Cardiac fibroblast (primary cell): ENCODE measurements around the gene CFAP299.

Experiments
- DNase-seq, 2 donors: peaks; one replicate each; pipeline versions ENCODE4 v3.0.0 to v3.0.0-alpha.2; 2010; ENCODE audit warnings: low read depth in 2 of 2
- H3K4me3 ChIP-seq, 2 donors: replicated peaks in 1 of 2; 1 replicate in 1 of 2; 2 replicates in 1 of 2; pipeline ENCODE4 v1.5.1; 2011; ENCODE audit warnings: low read depth in 2 of 2, low read length in 2 of 2, mild to moderate bottlenecking in 2 of 2, moderate library complexity in 1 of 2
- TF ChIP-seq, protein P1 (sequence below): IDR thresholded peaks from one replicate; pipeline ENCODE4 v1.5.1; 2011; ENCODE audit warnings: low read depth, mild to moderate bottlenecking, low read length, inconsistent platforms

The CFAP299 gene

DNA sequence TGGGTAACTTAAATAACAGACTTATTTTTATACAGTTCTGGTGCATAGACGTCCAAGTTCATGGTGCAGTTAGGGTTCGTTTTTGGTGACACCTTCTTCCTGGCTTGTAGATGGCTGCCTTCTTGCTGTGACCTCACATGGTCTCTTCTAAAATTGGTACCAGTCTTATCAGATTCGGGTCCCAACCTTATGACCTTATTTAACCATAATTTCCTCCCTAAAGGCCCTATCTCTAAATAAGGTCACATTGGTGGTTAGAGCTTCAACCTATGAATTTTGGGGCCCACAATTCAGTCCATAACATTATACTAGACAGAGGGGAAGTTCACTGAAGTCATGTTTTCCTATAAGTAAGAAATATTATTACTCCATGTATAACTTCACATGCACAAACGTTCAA is 128.0 kb downstream of the CFAP299 start:
- TF ChIP-seq, protein P1, sequence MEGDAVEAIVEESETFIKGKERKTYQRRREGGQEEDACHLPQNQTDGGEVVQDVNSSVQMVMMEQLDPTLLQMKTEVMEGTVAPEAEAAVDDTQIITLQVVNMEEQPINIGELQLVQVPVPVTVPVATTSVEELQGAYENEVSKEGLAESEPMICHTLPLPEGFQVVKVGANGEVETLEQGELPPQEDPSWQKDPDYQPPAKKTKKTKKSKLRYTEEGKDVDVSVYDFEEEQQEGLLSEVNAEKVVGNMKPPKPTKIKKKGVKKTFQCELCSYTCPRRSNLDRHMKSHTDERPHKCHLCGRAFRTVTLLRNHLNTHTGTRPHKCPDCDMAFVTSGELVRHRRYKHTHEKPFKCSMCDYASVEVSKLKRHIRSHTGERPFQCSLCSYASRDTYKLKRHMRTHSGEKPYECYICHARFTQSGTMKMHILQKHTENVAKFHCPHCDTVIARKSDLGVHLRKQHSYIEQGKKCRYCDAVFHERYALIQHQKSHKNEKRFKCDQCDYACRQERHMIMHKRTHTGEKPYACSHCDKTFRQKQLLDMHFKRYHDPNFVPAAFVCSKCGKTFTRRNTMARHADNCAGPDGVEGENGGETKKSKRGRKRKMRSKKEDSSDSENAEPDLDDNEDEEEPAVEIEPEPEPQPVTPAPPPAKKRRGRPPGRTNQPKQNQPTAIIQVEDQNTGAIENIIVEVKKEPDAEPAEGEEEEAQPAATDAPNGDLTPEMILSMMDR: no peak
- H3K4me3 ChIP-seq: no peak overlapping the region
- no peak for DNase-seq

DNA sequence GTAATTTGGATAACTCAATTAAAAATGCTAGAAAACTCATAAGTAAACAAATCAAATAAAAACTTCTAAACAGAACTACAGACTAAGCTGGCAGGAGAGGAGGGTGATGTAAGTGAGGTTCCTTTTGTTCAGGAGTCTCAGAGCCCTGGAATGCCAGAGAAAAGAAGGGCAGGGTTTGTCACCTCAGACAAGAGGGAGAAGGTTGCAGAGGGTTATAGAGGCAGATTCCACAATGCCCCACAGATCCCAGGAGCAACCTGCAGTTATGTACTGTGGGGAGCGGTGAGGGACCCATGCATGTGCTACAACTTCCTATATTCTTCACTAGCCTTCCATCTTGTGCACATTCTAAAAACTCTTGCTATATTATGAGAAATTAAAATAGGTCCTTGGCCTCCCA is 129.7 kb downstream of the CFAP299 start:
- DNase-seq: no peak
- TF ChIP-seq, protein P1: no peak
- no peak overlapping the region for H3K4me3 ChIP-seq

DNA sequence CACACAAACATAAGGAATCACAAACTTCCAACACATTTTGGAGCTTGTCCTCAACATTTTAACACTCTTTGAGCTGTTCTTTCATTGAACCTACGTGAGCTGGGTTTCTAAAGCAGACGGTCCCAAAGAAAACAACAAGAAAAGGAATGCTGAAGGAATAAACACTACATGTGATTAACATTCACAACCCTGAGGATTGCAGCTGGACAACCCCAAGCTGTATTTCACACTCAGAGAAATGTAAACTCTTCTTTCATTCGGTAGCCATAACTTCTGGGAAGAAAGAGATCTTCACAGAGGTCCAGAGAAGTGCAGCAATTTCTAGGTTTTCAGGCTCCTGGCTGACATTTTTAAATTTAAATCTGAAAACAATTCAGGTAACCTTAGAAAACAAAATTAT is 130.2 kb downstream of the CFAP299 start:
- TF ChIP-seq, protein P1: no peak
- H3K4me3 ChIP-seq: no peak overlapping the region
- DNase-seq: no peak

DNA sequence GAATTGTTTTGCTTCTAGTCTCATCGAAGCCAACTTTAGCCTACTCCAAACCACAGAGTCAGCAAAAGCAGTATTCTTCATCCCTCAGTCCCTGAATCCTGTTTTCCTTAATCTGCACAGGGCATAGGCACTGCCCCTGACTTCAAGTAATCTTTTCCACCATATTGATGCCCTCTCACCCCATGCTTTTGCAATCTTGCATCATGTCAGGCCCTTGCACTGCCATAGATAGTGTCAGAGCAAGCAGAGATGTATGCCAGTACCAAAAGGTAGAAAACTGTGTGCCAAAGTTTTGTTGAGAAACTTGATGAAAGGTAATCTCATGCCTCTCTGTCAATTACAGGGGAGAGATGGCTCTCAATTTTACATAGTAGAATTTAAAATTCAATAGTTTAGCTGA is 131.1 kb downstream of the CFAP299 start:
- TF ChIP-seq, protein P1: no peak
- H3K4me3 ChIP-seq: no peak overlapping the region
- no peak for DNase-seq

DNA sequence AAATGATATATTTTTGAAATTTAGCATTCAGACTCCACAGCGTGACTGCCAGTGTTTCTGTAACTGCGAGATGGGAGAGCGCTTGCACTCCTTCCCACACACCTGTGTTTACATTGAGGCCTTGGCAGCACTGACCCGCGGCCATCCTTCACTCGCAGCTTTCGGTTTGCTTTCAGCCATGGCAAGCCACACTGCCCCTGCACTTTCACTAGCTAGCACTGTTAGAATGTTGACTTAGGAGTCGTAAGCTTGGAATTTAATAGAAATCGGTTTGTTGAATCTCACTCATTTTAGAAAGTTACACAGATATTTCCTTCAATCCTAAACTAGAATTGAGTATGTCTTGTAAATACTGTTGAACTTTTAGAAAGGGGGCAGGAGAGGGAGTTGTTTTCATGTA is 136.2 kb downstream of the CFAP299 start:
- TF ChIP-seq, protein P1: no peak
- no peak overlapping the region for H3K4me3 ChIP-seq
- peak in 1 of 2 donors; percentile 11 for DNase-seq

DNA sequence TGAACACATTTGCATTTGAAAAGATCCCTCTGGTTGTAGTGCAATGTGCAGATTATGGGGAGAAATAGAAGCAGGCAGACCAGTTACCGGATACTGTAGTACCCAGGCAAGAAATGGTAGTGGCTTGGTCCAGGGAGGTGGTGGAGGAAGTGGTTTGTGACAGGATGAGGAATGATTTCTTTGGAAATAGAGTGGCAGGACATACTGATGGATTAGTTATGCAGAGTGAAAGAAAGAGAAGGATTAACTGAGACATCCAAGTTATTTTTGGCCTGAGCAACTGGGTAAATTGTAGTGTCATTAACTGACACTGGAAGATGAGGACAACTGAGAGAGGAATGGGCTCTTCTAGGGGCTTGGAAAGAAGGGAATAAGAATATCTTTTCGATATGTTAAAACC is 139.7 kb downstream of the CFAP299 start:
- no peak overlapping the region for H3K4me3 ChIP-seq
- DNase-seq: no peak
- TF ChIP-seq, protein P1: no peak

DNA sequence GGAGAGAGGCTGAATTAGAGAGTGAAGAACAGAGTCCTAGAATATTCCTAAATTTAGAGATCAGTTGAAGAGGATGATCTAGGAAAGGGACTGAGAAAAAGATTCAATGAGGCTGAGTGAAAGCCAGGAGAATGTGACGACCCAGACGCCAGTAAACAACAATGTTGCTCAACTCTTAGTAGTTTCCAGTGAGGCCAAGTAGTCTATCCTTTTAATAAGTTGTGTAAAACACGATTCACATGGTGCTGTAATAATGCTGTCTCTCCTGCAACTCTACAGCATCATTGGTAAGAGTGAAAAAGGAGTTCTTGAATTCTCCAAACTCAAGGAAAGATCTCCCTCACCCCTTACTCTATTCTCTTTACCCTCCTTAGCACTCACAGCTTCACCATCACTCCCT is 140.3 kb downstream of the CFAP299 start:
- DNase-seq: no peak
- no peak overlapping the region for H3K4me3 ChIP-seq
- TF ChIP-seq, protein P1: no peak
